GM19438 (cell line): Measurements from ENCODE around the gene HPCAL1.
"Not testable (repeated sequence)": the region's sequence is repeated elsewhere in the genome, so short reads cannot be mapped to it uniquely, and the experiment has no call there.

ENCODE experiments used
- ATAC-seq: cut with Tn5 transposase; IDR thresholded peaks from one replicate; pipeline ENCODE4 v1.9.1; 2021; ENCODE audit warnings: low read depth; ENCODE audit not compliant: unreplicated experiment

HPCAL1 gene

DNA sequence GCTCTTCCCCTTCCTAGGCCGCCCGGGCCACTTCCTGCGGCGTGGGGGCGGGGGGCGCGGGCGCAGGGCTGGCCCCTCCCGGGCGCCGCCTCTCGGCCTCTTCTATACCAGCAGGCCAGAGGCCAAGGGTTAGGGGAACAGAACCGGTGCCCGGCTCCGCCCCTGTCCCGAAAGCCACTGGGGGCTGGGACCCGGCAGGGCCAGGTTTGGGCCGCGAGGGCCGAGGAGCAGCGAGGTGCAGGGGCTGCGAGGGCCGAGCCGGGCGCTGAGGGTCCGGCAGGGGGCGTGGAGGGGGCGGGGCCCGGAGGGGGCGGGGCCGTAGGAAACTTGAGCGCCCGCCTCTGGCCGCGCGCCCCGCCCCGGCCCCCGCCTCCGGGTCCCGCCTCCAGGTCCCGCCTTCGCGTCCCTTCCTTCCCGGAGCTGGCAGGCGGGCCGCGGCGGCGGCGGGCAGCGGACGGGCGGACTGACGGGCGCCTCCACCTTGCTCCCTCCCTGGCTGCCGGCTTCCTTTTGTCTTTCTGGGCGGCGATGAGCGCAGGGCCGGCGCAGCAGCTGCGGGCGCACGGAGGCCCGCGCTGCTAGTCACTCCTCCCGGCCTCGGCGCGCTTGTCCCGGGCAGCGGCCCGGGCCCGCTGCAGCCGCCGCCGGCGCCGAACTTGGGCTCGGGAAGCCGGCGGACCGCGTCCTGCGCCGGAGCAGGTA, at the start of gene HPCAL1:
Gene HPCAL1, plus strand, starts transcription at position 426 of the 702 bp plus-strand sequence. CDS start 116,854 bp downstream, outside the sequence.
- ATAC-seq, result peak; percentile 75

GRCh38 chr2:10253596-10254372, 48.9 kb upstream of the HPCAL1 start:
- ATAC-seq, result no peak

DNA sequence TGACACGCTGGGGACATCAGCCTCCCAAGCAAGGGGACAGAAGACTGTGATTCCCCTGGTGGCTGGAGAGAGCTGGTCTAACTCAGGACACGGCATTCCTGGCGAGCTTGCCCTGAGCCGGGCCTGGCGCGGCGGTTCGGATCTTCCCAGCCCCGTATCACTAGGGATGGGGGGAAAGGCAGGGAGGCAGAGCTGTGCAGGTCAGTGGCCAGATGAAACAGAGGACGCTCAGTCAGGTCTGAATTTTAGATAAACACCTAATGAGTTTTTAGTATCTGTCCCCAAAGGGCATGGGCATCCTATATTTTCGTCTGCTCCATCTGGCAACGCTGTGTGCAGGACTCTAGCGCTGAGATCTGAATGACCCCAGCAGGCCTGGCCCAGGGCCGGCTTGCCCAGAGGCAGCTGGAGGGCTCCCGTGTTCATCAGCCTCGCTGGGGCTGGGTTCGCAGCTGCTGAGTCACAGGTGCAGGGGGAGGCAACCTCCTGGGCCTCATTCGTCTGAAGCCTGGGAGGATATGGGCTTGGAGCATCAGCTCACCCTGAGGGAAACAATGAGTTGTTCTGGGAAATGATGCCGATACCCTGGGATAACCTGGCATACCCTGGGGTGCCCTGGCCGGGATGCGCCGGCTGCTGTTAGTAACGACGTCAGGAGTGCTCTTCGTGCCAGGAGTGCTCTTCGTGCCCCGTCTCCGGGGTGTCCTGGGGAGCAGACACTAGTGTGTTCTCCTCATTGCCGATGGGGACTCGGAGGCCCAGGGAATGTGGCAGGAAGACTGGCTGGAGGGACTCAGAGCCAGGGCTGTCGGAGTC, 48.1 kb upstream of the HPCAL1 start:
- no peak for ATAC-seq

- ATAC-seq, result no peak
Measured at GRCh38 chr2:10255189-10256030, 47.3 kb upstream of the HPCAL1 start.

GRCh38 chr2:10256031-10256514, 46.6 kb upstream of the HPCAL1 start:
- ATAC-seq, result no peak

GRCh38 chr2:10256515-10257031, 46.1 kb upstream of the HPCAL1 start:
- ATAC-seq, result no peak

- no peak for ATAC-seq
Measured at GRCh38 chr2:10257036-10257435, 45.7 kb upstream of the HPCAL1 start.

GRCh38 chr2:10257500-10258147, 45.1 kb upstream of the HPCAL1 start:
- ATAC-seq, result no peak

GRCh38 chr2:10258326-10258725, 44.4 kb upstream of the HPCAL1 start:
- no peak for ATAC-seq

DNA sequence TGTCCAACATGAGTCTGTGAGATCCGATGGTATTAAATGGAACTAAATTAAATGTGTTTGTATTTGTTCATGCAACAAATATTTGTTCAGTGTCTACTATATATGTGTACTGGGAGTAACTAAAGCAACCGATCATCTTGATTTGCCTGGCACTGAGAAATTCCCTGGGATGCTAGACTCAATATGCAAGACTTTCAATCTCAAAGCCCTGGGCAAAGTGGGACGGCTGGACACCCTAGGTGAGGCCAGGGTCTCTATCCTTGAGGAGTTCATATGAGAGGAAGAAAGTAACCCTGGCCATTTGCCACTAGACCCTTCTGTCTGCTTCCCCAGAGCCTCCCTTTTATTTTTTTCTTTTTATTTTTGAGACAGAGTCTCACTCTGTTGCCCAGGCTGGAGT, 44.0 kb upstream of the HPCAL1 start:
- no peak for ATAC-seq

DNA sequence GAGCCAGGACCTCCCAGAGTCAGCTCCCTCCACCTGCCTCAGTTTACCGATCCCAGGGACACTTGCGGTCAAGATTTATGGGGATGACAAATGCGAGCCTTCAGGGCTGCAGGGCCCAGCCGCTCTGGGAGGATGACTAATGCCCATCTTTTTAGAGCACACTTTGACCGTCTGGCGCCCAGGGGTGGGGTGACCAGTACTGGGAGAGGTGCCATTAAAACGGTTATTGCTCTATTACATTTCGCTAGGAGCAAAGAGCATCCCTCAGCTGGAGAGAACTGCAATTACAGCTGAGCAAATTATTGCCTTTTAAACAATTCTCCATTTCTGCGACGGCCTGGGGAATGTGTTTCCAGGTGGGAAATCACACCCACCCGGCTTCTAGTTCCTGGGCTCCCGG, 42.6 kb upstream of the HPCAL1 start:
- no peak for ATAC-seq

DNA sequence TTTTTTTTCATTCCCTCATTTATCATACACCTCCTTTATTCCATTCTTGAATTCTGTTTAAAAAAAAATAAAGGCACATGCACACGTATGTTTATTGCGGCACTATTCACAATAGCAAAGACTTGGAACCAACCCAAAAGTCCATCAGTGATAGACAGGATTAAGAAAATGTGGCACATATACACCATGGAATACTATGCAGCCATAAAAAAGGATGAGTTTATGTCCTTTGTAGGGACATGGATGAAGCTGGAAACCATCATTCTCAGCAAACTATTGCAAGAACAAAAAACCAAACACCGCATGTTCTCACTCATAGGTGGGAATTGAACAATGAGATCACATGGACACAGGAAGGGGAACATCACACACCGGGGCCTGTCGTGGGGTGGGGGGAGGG, 39.2 kb upstream of the HPCAL1 start:
- not testable (repeated sequence) for ATAC-seq

GRCh38 chr2:10264506-10265328, 38.0 kb upstream of the HPCAL1 start:
- ATAC-seq, result no peak

- ATAC-seq, result no peak
Measured at GRCh38 chr2:10265329-10266132, 37.2 kb upstream of the HPCAL1 start.

DNA sequence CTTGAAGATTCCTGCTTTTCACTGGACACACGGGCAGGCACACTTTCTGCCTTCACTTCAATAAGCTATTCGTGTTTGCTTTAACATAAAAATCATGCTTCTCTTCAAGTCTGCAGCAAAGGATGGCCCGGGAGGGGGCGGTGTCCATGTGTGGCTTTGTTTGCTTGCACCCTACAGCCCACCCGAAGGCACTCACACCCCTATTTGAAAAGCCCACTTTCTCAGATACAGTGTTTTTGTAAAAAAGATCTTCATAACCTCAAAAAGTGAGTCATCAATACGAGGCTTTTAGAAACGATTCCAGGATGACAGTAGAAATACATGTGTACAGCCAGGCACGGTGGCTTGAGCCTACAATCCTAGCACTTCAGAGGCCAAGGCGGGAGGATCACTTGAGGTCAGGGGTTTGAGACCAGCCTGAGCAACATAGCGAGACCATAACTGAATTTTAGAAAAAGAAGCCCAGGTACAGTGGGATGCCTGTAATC, 36.5 kb upstream of the HPCAL1 start:
- no peak for ATAC-seq

- ATAC-seq, result no peak
Measured at GRCh38 chr2:10267036-10267435, 35.7 kb upstream of the HPCAL1 start.
